Measurements from ENCODE around the gene ENO1. TPM values are rescaled to one million over a fixed set of nuclear protein-coding genes. Genes with fewer than 3 reads are reported as not detected.

ENO1 gene
- total and polyA plus RNA-seq, 10 of the 15 experiments (the other 5 are each of a cell fraction or from before 2014, with no cell fraction given) = 1,850 to 4,219 (median 2,331) TPM

DNA sequence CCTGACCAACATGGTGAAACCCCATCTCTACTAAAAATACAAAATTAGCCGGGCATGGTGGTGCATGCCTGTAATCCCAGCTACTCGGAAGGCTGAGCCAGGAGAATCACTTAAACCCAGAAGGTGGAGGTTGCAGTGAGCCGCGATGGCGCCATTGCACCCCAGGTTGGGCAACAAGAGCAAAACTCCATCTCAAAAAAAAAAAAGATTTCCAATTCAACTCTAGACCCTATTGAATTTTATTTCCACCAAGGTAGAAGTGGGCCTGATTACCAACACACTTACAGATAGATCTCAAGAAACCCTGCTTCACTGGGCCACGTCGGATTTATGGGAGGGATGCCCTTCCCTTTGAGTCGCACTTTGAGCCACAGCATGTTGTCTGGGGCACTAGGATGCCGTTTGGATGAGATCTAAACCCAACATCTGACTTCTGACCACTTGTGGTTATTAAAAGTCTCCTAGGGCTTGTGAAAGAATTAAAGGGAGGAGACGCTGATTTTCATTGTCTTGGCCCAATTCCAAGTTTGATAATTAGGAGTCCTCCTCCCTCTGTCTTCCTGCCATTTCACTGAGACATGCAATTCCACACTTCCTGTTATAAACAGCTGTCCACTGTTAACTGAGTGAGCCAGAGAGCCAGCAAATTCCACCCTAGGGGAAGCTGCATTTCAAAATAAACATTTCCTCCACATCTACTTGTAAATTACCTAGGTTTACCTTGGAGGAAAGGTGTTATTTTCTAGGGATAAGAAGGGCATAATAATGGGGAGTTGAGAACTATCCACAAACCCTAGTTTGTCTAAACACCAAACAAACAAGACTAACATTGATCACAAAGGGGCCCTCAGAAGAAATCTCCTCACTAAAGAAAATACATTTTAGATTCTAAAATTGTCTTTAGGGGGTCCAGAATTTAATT is 55.9 kb downstream of the ENO1 start (continued):
- TF ChIP-seq, protein P1, sequence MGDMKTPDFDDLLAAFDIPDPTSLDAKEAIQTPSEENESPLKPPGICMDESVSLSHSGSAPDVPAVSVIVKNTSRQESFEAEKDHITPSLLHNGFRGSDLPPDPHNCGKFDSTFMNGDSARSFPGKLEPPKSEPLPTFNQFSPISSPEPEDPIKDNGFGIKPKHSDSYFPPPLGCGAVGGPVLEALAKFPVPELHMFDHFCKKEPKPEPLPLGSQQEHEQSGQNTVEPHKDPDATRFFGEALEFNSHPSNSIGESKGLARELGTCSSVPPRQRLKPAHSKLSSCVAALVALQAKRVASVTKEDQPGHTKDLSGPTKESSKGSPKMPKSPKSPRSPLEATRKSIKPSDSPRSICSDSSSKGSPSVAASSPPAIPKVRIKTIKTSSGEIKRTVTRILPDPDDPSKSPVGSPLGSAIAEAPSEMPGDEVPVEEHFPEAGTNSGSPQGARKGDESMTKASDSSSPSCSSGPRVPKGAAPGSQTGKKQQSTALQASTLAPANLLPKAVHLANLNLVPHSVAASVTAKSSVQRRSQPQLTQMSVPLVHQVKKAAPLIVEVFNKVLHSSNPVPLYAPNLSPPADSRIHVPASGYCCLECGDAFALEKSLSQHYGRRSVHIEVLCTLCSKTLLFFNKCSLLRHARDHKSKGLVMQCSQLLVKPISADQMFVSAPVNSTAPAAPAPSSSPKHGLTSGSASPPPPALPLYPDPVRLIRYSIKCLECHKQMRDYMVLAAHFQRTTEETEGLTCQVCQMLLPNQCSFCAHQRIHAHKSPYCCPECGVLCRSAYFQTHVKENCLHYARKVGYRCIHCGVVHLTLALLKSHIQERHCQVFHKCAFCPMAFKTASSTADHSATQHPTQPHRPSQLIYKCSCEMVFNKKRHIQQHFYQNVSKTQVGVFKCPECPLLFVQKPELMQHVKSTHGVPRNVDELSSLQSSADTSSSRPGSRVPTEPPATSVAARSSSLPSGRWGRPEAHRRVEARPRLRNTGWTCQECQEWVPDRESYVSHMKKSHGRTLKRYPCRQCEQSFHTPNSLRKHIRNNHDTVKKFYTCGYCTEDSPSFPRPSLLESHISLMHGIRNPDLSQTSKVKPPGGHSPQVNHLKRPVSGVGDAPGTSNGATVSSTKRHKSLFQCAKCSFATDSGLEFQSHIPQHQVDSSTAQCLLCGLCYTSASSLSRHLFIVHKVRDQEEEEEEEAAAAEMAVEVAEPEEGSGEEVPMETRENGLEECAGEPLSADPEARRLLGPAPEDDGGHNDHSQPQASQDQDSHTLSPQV (IDR thresholded peaks at IDR 0.05) = no peak
- TF ChIP-seq, protein P2, sequence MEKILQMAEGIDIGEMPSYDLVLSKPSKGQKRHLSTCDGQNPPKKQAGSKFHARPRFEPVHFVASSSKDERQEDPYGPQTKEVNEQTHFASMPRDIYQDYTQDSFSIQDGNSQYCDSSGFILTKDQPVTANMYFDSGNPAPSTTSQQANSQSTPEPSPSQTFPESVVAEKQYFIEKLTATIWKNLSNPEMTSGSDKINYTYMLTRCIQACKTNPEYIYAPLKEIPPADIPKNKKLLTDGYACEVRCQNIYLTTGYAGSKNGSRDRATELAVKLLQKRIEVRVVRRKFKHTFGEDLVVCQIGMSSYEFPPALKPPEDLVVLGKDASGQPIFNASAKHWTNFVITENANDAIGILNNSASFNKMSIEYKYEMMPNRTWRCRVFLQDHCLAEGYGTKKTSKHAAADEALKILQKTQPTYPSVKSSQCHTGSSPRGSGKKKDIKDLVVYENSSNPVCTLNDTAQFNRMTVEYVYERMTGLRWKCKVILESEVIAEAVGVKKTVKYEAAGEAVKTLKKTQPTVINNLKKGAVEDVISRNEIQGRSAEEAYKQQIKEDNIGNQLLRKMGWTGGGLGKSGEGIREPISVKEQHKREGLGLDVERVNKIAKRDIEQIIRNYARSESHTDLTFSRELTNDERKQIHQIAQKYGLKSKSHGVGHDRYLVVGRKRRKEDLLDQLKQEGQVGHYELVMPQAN (conservative IDR thresholded peaks at IDR 0.05) = no peak
- TF ChIP-seq SIN3A (IDR thresholded peaks at IDR 0.05; ENCODE audit: low read depth, low read length) = no peak
- TF ChIP-seq, protein P3, sequence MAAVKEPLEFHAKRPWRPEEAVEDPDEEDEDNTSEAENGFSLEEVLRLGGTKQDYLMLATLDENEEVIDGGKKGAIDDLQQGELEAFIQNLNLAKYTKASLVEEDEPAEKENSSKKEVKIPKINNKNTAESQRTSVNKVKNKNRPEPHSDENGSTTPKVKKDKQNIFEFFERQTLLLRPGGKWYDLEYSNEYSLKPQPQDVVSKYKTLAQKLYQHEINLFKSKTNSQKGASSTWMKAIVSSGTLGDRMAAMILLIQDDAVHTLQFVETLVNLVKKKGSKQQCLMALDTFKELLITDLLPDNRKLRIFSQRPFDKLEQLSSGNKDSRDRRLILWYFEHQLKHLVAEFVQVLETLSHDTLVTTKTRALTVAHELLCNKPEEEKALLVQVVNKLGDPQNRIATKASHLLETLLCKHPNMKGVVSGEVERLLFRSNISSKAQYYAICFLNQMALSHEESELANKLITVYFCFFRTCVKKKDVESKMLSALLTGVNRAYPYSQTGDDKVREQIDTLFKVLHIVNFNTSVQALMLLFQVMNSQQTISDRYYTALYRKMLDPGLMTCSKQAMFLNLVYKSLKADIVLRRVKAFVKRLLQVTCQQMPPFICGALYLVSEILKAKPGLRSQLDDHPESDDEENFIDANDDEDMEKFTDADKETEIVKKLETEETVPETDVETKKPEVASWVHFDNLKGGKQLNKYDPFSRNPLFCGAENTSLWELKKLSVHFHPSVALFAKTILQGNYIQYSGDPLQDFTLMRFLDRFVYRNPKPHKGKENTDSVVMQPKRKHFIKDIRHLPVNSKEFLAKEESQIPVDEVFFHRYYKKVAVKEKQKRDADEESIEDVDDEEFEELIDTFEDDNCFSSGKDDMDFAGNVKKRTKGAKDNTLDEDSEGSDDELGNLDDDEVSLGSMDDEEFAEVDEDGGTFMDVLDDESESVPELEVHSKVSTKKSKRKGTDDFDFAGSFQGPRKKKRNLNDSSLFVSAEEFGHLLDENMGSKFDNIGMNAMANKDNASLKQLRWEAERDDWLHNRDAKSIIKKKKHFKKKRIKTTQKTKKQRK (IDR thresholded peaks at IDR 0.05; ENCODE audit: low read depth, low read length) = no peak

Measured in GM12878 (cell line).